Activated T-helper 1 cell treated with anti-CD3 and anti-CD28 coated beads, Interleukin-12 subunit alpha, Interleukin-12 subunit beta, Interleukin-2, Interleukin-4 antibody, amounts not matched to agents 30 ng/mL and 10 ng/mL and 1 ng/mL, durations not matched to agents 14 hours and 24 hours and 36 hours (primary cell): ENCODE measurements around the gene NEAT1. TPM values are rescaled to one million over a fixed set of nuclear protein-coding genes. Genes with fewer than 3 reads are reported as not detected.

Experiments used
- DNase-seq: peaks from one replicate; pipeline ENCODE4 v3.0.0; 2021; ENCODE audit warnings: low spot score
- H3K27ac Mint-ChIP-seq: one replicate; pipeline ENCODE4 v1.8.0; 2021; ENCODE audit warnings: mild to moderate bottlenecking, mixed read lengths
- H3K27me3 Mint-ChIP-seq: one replicate; pipeline ENCODE4 v1.8.0; 2022; ENCODE audit warnings: mild to moderate bottlenecking, moderate library complexity, mixed read lengths; ENCODE audit not compliant: insufficient read depth
- H3K36me3 Mint-ChIP-seq: one replicate; pipeline ENCODE4 v1.8.0; 2021; ENCODE audit warnings: low read depth, mixed read lengths
- H3K4me1 Mint-ChIP-seq: one replicate; pipeline ENCODE4 v1.8.0; 2021; ENCODE audit warnings: low read depth, mixed read lengths
- H3K4me3 Mint-ChIP-seq: one replicate; pipeline ENCODE4 v1.8.0; 2021; ENCODE audit warnings: mild to moderate bottlenecking, moderate library complexity, mixed read lengths
- H3K9me3 Mint-ChIP-seq: one replicate; pipeline ENCODE4 v1.8.0; 2021; ENCODE audit warnings: mixed read lengths
- intact Hi-C: fragments of 100-400 bp; cut with micrococcal nuclease; formaldehyde crosslinking; loops from one replicate; pipeline ENCODE4 v1.15.1; 2024
- total RNA-seq: library from RNA; stranded (reverse); gene quantifications from 2 replicates; pipeline ENCODE4 v1.2.3, GENCODE V29; 2022

NEAT1 gene
- total RNA-seq, 1 donor from 2014 or later = 507 TPM

- Mint-ChIP-seq H3K27ac (peak overlapping the region; percentile 100), H3K9me3 (no peaks in the 10 kb centered on the region), H3K4me3 (peak overlapping the region; percentile 99), H3K4me1 (peaks cover 57% of the 10 kb centered on the region), H3K27me3 (peaks cover 5% of the 10 kb centered on the region), H3K36me3 (peaks cover 9% of the 10 kb centered on the region)
- intact Hi-C loops = loop anchor here (1.0 to 2.0 kb wide), 4 partner anchors 8 to 122 kb away; partner anchors contain the start of gene TIGD3
- peak; percentile 30 for DNase-seq
These were observed 4.7 kb upstream of the NEAT1 start for GRCh38 chr11:65417702-65418430.

DNA sequence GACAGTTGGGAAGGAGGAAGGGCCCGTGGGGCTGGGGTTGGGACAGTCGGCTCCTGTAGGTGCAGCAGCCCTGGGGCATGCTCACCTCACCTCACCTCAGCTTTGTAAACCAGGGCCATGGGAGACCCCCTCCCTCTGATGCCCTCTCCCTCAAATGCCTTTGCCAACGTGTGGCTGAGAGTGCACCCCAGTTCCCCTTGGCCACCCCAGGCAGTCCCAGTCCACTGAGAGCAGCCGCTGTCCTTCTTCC lies 4.2 kb upstream of the NEAT1 start:
- peak overlapping the region; percentile 99 for H3K4me3 Mint-ChIP-seq
- peaks cover 9% of the 10 kb centered on the region for H3K36me3 Mint-ChIP-seq
- intact Hi-C loops = loop anchor here (1.0 to 2.0 kb wide), 4 partner anchors 8 to 122 kb away; partner anchors contain the start of gene TIGD3
- DNase-seq = no peak
- H3K4me1 Mint-ChIP-seq = peaks cover 57% of the 10 kb centered on the region
- H3K27me3 Mint-ChIP-seq = peaks cover 7% of the 10 kb centered on the region
- H3K9me3 Mint-ChIP-seq = no peaks in the 10 kb centered on the region
- H3K27ac Mint-ChIP-seq = peak overlapping the region; percentile 100

- peak overlapping the region; percentile 100 for H3K27ac Mint-ChIP-seq
- no peaks in the 10 kb centered on the region for H3K9me3 Mint-ChIP-seq
- intact Hi-C loops = loop anchor here (1.0 to 2.0 kb wide), 6 partner anchors 7 to 121 kb away; partner anchors contain the start of genes SLC25A45 and TIGD3
- peaks cover 57% of the 10 kb centered on the region for H3K4me1 Mint-ChIP-seq
- H3K27me3 Mint-ChIP-seq = peaks cover 9% of the 10 kb centered on the region
- H3K36me3 Mint-ChIP-seq = peaks cover 13% of the 10 kb centered on the region
- peak; percentile 88 for DNase-seq
- peak overlapping the region; percentile 99 for H3K4me3 Mint-ChIP-seq
These were observed 3.7 kb upstream of the NEAT1 start for GRCh38 chr11:65418681-65419459.

DNA sequence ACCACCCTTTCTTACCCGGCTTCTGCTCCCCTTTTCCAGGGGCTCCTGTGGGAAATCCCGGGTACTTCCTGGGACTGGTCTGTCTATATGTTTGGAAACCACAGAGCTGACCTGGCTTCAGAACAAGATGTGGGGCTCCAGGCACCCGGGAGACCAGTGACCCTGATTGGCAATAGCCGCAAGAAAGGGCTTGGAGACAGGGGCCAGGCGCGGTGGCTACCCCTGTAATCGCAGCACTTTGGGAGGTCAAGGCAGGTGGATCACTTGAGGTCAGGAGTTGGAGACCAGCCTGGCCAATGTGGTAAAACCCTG lies 3.2 kb upstream of the NEAT1 start:
- Mint-ChIP-seq H3K4me1 (peaks cover 58% of the 10 kb centered on the region), H3K9me3 (no peaks in the 10 kb centered on the region), H3K27me3 (peaks cover 10% of the 10 kb centered on the region), H3K27ac (peak overlapping the region; percentile 100), H3K36me3 (peaks cover 18% of the 10 kb centered on the region), H3K4me3 (peak overlapping the region; percentile 99)
- DNase-seq = no peak
- intact Hi-C loops = loop anchor here (1.0 to 2.0 kb wide), 3 partner anchors 36 to 57 kb away; partner anchors contain the start of gene SLC25A45

- H3K36me3 Mint-ChIP-seq = peaks cover 23% of the 10 kb centered on the region
- peak; percentile 70 for DNase-seq
- peak overlapping the region; percentile 100 for H3K27ac Mint-ChIP-seq
- peaks cover 10% of the 10 kb centered on the region for H3K27me3 Mint-ChIP-seq
- no peaks in the 10 kb centered on the region for H3K9me3 Mint-ChIP-seq
- intact Hi-C loops = loop anchor here (1.0 to 2.0 kb wide), 4 partner anchors 35 to 155 kb away; partner anchors contain the start of gene SLC25A45
- H3K4me1 Mint-ChIP-seq = peaks cover 64% of the 10 kb centered on the region
- H3K4me3 Mint-ChIP-seq = peak overlapping the region; percentile 99
These were observed 2.7 kb upstream of the NEAT1 start for GRCh38 chr11:65419772-65420481.

DNA sequence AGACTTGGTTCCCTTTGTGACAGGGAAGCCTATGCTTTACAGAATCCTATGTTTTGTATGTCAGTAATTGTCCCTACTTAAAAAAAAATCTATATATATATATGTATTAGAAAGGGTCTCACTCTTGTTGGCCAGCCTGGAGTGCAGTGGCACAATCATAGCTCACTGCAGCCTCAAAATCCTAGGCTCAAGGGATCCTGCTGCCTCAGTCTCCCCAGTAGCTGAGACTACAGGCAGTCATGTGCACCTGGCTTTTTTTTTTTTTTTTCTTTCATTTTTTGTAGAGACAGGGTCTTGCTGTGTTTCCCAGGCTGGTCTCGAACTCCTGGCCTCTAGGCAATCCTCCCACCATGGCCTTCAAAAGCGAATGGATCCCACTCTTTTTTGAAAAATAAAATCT lies 2.1 kb upstream of the NEAT1 start:
- peaks cover 69% of the 10 kb centered on the region for H3K4me1 Mint-ChIP-seq
- H3K27ac Mint-ChIP-seq = peak overlapping the region; percentile 100
- H3K27me3 Mint-ChIP-seq = peaks cover 10% of the 10 kb centered on the region
- no peaks in the 10 kb centered on the region for H3K9me3 Mint-ChIP-seq
- peaks cover 29% of the 10 kb centered on the region for H3K36me3 Mint-ChIP-seq
- H3K4me3 Mint-ChIP-seq = peak overlapping the region; percentile 99
- intact Hi-C loops = loop anchor here (2.0 kb wide), 1 partner anchor 154 kb away; no protein-coding TSS in a partner anchor
- DNase-seq = no peak

- no peaks in the 10 kb centered on the region for H3K9me3 Mint-ChIP-seq
- peak overlapping the region; percentile 99 for H3K4me3 Mint-ChIP-seq
- intact Hi-C loops = loop anchor here (2.0 kb wide), 1 partner anchor 154 kb away; no protein-coding TSS in a partner anchor
- peak overlapping the region; percentile 99 for H3K27ac Mint-ChIP-seq
- peaks cover 66% of the 10 kb centered on the region for H3K4me1 Mint-ChIP-seq
- peaks cover 34% of the 10 kb centered on the region for H3K36me3 Mint-ChIP-seq
- peak; percentile 89 for DNase-seq
- peaks cover 10% of the 10 kb centered on the region for H3K27me3 Mint-ChIP-seq
These were observed 1.4 kb upstream of the NEAT1 start for GRCh38 chr11:65420979-65421793.

DNA sequence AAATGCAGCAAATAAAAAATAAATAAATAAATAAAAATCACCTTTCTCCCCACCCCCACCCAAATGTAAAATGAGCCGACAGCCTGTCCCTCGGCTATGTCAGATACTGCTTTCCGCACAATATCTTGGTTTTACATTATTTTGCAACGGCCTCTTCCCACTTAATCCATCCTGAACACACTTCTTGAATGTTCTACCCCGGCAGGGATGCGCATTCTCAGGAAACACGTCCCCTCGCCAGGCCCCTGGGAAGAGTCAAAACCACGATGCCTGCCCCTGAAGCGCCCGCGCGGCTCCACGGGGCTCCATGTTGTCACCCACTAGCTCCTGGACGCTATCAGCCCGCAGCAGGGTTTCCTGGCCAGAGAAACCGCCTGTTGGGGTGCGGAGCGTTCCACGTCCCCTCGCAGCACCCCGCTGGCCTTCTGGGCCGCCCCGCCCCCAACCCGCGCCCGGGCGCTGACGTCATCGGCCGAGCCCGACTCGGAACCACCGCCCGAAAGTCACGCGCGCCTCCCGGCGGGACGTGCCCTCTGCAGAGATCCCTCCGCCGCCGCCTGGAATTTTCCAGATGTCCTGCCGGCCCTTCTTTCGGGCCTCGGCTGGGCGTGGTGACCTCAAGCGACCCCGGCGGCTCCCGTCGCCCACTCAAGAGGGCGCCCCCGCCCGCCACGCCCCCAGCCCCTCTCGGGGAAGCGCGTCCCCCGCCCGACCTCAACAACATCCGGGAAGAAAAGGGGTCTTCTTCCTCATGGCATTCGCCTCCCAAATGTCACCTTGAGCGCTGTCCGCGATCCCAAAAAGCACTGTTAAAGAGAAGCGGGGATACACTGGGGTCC lies 585 bp upstream of the NEAT1 start:
- peaks cover 10% of the 10 kb centered on the region for H3K27me3 Mint-ChIP-seq
- H3K4me1 Mint-ChIP-seq = peaks cover 66% of the 10 kb centered on the region
- peak; percentile 94 for DNase-seq
- H3K36me3 Mint-ChIP-seq = peaks cover 41% of the 10 kb centered on the region
- H3K9me3 Mint-ChIP-seq = no peaks in the 10 kb centered on the region
- peak overlapping the region; percentile 99 for H3K4me3 Mint-ChIP-seq
- intact Hi-C loops = loop anchor here (1.0 to 2.0 kb wide), 2 partner anchors 75 to 153 kb away; no protein-coding TSS in a partner anchor
- peak overlapping the region; percentile 99 for H3K27ac Mint-ChIP-seq

DNA sequence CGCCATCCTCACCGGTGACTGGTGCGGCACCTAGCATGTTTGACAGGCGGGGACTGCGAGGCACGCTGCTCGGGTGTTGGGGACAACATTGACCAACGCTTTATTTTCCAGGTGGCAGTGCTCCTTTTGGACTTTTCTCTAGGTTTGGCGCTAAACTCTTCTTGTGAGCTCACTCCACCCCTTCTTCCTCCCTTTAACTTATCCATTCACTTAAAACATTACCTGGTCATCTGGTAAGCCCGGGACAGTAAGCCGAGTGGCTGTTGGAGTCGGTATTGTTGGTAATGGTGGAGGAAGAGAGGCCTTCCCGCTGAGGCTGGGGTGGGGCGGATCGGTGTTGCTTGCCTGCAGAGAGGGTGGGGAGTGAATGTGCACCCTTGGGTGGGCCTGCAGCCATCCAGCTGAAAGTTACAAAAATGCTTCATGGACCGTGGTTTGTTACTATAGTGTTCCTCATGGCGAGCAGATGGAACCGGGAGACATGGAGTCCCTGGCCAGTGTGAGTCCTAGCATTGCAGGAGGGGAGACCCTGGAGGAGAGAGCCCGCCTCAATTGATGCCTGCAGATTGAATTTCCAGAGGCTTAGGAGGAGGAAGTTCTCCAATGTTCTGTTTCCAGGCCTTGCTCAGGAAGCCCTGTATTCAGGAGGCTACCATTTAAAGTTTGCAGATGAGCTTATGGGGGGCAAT lies 1.1 kb downstream of the NEAT1 start:
- H3K4me1 Mint-ChIP-seq = peaks cover 66% of the 10 kb centered on the region
- H3K27me3 Mint-ChIP-seq = peaks cover 10% of the 10 kb centered on the region
- DNase-seq = peak; percentile 29
- intact Hi-C loops = no loop called here
- peaks cover 55% of the 10 kb centered on the region for H3K36me3 Mint-ChIP-seq
- H3K9me3 Mint-ChIP-seq = no peaks in the 10 kb centered on the region
- peak overlapping the region; percentile 99 for H3K4me3 Mint-ChIP-seq
- peak overlapping the region; percentile 99 for H3K27ac Mint-ChIP-seq

DNA sequence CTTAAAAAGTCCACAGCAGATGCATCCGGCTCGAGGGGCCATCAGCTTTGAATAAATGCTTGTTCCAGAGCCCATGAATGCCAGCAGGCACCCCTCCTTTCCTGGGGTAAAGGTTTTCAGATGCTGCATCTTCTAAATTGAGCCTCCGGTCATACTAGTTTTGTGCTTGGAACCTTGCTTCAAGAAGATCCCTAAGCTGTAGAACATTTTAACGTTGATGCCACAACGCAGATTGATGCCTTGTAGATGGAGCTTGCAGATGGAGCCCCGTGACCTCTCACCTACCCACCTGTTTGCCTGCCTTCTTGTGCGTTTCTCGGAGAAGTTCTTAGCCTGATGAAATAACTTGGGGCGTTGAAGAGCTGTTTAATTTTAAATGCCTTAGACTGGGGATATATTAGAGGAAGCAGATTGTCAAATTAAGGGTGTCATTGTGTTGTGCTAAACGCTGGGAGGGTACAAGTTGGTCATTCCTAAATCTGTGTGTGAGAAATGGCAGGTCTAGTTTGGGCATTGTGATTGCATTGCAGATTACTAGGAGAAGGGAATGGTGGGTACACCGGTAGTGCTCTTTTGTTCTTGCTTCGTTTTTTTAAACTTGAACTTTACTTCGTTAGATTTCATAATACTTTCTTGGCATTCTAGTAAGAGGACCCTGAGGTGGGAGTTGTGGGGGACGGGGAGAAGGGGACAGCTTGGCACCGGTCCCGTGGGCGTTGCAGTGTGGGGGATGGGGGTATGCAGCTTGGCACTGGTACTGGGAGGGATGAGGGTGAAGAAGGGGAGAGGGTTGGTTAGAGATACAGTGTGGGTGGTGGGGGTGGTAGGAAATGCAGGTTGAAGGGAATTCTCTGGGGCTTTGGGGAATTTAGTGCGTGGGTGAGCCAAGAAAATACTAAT lies 1.9 kb downstream of the NEAT1 start:
- Mint-ChIP-seq H3K4me3 (peak overlapping the region; percentile 99), H3K27ac (peak overlapping the region; percentile 99), H3K36me3 (peaks cover 57% of the 10 kb centered on the region), H3K9me3 (no peaks in the 10 kb centered on the region), H3K4me1 (peaks cover 67% of the 10 kb centered on the region), H3K27me3 (peaks cover 10% of the 10 kb centered on the region)
- peak; percentile 44 for DNase-seq
- intact Hi-C loops = no loop called here
